Activated T-cell treated with anti-CD3 and anti-CD28 coated beads for 48 hours (primary cell): Measurements from ENCODE around the gene DLL1.

Experiments used
- DNase-seq: peaks from one replicate; pipeline ENCODE4 v3.0.0-alpha.2; 2020; ENCODE audit warnings: low read depth

The DLL1 gene

DNA sequence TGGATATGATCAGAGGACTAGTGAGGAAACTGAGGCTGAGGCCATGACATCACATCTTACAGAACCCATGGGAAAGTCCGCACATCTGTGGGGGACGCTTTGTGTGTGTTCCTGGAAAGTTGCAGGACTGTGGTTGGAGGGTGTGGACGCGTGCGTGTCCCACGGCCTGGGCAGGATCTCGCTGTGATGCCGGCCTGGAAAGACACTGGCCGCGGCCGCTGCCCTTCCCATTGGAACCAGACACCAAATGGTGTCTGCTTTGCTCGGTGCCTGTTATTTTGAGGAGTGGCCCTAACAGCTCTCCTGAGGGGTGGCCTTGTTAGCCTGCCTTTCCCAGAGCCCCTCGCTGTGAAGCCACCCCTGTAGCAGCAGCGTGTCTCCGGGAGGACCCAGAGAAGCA, 41.1 kb downstream of the DLL1 start:
- no peak for DNase-seq

DNA sequence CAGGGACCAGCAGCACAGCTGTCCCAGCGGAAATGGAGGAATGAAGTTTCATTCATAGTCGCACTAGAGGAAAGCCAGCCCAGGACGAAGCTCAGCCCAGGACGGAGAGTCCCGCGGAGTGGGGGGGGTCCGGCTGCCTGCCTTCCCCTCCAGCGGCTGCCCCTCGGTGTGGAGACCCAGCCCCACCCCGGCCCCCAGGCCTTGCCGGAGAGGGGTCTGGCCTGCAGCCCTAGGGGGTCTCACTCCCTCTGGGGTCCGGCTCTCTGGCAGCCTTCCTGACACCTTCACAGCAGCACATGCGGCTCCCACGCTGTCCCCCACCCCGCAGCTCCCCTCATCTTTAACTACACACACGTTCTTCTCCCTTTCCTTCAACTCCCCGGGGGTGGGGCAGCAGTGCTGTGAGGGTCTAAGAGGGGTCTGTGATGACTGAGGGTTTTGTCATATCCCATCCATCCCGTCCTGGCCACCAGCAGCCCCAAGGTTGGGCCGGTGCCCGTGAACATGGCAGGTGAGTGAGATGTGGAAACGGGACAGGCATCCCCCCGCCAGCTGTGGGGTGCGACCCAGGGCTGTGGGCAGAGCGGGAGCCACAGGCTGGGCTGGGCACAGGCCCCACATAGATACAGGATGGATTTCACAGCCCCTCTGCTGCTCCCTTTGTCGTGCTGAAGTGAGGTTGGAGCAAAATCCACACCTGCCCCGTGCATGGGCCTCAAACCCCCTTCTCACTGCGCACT, 41.8 kb downstream of the DLL1 start:
- DNase-seq = no peak

DNA sequence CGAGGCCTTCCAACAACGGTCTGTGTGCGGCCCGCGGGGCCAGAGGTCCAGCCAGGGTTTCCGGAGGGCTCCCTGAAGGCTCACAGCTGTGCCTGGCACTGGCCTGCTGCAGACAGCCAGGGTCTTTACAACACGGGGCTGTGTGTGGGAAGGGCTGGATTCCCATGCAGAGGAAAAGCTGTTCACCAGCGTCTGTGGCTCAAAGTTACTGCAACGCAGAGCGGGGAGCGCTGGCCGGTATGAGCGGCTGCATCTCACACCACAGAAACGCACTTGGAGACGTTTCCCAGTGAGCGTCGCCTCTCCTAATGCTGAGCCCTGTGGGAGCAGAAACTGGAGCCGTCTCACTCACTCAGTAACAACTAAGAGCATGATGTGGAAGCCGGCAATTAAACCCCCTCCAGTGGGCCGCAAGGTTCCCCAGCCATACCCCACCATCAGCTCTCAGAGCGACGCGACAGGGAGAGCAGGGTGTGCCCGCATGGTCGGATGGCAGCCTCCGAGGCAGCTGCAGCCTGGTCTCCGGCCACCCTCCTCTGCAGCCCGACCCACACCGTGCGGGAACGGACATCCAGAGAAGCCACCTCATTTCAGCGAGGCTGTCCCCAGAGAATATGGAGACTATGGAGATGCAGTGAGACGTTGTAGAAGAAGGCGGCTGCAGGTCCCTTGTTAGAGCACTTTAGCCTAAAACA, 42.6 kb downstream of the DLL1 start:
- DNase-seq = no peak

DNA sequence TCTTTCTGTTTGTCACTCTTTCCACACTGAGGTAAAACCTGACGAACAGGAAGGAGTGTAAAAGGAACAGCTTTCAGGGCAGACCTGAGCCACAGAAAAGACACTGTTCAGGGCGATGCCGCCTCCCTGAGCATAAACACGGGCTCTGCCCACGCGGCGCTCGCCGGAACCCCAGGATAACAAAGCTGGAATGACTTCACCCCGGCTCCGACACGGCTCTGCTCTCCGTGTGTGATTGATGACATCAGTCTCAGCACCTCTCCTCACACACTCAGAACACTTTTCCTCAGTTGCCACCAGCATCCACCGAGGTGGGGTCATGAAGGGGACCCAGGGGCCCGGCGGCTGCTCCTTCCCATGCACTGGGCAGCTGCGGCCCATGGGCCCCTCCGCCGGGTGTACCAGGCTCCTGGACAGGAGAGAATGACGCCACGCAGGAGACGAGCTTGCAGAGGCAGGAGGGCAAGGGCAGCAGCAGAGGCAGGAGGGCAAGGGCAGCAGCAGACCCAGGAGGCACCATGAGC, 43.6 kb downstream of the DLL1 start:
- DNase-seq = no peak

DNA sequence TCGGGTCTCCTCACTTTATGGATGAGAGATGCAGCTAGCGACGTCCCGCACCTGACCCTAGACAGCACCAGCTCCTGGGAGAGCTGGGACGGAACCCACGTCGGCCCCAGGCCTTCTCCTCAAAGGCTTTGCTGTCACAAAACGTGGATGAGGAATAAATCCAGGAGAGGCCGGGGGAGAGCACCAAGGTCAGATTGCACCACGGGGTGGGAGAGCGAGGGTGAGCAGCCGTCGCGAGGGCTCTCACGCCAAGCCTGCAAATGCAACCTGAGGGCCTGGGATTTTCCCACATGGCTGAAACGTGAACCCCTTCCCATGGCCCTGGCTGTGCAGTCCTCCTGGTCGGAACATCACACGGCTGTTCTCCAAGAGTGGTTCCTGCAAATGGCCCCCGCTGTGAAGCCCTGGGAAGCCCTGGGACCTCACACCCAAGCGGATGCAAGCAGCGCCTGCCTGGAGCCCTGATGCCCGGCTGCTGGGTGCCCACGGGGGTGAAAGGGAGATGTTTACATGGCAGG, 45.3 kb downstream of the DLL1 start:
- DNase-seq = no peak

DNA sequence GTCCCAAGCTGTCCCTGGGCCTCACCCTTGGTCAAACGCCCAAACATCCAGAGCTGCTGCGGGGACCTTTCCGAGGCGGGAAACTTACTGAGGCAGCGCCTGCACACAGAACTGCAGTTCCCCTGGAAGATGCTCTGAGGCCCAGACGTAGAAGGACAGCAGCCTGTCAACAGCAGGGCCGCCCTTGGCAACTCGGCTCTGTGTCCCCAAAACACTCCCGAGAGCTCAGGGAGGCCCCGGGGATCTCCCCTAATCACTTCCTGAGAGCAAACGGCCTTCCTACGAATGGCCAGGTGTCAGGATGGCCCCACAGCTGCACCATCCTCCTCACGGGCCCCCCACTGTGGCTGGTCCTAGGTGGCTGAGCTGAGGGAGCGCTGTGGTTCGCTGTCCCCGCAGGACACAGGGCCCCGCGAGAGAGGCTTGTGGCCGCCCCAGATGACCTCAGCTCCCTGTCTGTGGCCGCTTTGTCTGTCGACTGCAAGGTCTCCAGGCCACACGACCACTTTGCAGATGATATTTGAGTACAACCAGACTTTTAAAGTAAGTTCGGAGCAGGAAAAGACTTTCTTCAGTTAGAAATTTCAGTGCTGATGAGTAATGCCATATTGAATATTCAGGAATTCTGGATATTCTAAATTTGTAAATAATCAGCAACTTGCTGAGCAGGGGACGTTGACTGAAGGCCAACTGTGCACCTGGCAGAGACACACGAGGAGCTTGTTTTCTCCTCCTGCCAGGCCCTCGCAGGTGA, 46.0 kb downstream of the DLL1 start:
- DNase-seq = no peak

DNA sequence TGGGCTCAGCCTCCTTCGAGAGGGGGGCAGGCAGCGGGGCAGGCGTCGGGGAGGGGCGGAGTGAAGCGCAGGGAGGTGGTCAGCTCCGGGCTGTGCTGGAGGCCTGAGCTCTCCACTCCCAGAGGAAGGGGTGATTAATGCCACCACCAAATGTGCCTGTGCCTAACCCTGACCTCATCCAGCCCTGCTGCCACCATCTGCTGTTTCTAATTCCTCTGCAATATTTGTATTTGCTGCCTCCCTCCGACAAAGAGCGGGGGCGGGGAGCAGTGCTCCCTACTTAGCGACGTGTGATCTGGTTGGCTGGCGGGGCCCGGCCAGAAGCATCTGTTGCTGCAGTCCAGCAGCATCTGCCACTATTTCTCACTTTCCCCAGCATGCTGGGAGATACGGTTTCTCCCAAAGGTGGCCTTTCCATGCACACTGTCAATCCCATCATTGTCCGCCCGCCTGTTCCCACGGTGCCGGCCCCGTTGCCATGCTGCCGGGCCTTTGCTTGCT, 47.0 kb downstream of the DLL1 start:
- no peak for DNase-seq

DNA sequence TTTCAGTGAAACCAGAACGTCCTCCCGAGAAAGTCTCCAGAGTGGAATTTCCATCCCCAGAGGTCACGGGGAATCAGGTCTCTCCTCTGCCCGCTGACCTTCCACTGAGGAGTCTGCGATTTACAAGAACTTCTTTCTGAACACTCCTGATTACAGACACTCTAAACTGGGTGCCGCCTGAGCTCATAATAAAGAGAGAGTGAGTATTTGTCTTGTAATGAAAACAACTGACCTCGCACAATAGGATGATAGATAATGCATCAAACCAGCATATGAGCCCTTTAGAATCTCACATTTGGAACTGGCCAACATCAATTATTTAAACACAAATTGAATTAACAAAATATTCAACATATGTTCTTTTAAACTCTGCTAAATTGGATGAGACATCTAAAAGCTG, 47.5 kb downstream of the DLL1 start:
- no peak for DNase-seq

DNA sequence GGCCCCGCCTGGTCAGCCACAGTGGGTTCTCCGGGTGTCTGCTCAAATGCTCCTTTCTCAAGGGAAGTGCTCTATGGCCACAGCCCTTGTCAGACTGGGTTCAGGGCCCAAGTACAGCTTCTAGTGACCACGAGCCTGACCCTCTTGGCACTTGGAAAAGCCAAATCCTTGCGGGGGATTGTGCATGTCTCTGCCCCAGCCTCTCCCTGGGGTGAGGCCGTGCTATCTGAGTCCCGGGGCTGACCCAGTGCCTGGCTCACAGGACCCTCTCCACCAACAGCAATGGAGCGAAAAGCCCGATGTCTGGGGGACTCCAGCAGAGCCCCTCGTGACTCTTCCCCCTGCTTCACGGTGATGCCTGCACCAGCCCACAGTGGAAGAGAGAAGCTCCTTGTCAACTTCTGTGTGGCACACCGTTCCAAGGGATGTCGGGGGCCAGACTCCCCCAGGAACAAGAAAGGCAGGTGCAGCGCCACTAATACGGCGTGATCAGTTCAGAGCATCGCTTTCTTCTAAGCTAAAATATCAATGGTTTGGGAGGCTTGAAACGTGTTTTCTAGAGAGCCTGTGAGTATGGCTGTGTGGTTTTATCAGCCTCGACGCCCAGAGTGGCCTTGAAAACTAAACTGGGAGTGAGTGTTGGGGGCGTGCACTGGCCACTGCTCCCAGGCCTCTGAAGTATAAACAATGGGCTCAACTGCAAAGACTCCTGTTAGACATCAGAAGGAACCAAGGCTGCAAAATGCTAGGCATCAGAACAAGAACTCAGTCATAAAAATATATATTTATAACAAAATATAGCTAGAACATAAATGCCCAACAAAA, 51.9 kb downstream of the DLL1 start:
- DNase-seq = no peak

DNA sequence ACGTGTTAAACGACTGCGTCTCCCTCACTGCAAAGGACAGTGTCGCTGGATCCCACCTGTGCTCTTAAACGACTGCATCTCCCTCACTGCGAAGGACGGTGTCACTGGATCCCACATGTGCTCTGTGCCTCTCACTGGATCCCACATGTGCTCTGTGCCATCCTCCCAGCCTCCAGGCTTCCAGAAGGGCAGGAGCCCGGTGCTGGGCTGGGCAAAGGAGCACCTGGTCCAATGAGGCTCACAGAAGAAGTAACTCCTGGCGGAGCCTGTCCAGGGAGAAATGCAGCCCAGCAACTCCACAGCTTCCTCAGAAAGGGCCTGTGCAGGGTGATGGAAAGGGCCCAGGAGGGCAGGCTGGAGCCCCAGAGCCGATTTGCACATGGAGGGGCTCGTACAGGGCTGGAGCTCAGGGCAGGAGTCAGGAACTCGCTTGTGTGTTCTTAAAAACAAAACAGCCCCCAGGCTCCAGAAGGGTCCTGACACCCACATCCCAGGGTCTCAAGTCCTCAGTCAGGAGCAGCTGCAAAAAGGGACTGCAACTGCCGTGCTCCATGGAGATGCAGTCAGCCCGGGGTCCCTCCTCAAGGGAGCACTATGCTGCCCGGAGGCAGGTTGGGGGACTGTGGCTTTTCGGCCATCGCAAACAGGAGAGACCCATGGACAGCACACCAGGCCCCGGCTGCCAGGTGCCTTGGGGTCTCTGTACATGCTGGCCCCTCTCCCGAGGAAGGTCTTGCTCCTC, 52.7 kb downstream of the DLL1 start:
- no peak for DNase-seq

DNA sequence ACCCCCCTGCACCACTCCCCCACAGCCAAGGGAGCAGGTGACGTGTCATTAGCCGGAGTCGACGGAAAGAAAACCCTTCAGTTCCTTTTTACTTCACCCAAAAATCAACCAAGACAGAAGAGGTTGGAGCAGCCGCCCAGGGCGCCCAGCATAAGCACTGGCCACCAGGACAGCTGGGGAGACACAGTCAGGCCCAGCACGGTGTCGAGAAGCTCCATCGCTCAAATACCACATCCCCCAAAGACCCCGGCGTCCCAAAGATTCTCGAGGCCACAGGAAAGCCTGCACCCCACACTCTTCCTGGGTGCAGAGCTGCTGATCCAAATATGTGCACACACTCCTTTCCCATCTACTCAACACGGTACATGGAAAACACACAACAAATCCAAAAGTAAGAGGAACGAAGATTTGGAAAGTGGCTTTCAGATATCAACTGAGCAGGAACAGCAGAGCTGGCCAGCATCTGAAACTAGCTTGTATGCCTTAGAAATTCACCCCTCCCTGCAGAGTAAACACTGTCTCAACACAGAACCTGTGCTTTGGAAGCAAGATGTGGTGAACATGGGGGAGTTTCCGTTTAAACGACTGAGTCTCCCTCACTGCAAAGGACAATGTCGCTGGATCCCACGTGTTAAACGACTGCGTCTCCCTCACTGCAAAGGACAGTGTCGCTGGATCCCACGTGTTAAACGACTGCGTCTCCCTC, 54.6 kb downstream of the DLL1 start:
- DNase-seq = no peak

DNA sequence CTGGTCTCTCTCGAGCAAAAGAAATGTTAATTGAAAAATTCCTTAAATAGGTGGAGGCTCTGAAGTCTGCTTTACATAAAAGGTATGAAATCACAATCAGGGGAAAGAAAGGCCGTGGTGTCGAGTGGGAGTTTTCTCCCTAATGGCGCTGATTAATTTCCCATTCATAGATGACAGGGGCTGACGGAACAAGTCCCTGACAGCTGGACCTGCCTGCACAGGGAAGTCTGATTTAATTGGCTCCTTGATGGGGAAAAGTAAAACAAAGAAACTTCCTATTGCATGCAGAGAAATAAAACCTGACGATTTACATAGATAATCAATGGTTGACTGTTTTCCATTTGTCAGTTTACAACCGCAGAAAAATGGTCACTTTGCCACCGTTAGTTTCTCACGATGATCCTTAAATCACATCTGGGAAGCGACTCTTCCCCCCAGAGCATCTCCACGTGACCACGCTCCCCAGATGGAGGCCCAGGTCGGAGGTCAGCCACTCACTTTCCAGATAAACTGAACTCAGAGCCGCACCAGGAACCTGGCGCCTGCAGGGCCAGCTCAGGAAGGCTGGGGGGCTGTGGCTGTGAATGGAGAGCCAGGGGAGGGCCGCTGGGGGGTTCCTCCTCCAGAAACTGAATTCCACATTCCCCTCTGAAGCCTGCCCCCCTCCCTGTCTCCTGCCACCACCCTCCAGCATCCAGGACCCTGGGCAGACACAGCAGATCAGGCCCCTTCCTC, 55.3 kb downstream of the DLL1 start:
- DNase-seq = no peak

DNA sequence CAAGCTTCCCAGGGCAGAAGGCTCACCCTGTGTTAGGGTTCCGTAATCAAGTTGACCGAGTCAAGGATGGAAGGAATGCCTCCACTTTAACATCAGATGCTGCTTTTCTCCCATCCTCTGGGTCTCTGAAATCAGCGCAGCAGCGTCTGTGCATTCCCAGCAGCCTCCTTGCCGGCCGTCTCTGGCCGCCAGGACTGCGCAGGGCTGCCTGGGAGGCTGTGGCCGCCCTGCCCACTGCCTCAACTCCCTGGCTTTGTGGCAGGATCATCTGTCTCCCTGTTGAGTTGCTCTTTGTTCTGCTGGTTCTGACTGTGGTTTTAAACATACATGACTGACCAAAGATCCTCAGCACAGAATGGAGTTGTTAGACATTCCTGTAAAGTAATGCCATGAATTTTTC, 56.5 kb downstream of the DLL1 start:
- no peak for DNase-seq

DNA sequence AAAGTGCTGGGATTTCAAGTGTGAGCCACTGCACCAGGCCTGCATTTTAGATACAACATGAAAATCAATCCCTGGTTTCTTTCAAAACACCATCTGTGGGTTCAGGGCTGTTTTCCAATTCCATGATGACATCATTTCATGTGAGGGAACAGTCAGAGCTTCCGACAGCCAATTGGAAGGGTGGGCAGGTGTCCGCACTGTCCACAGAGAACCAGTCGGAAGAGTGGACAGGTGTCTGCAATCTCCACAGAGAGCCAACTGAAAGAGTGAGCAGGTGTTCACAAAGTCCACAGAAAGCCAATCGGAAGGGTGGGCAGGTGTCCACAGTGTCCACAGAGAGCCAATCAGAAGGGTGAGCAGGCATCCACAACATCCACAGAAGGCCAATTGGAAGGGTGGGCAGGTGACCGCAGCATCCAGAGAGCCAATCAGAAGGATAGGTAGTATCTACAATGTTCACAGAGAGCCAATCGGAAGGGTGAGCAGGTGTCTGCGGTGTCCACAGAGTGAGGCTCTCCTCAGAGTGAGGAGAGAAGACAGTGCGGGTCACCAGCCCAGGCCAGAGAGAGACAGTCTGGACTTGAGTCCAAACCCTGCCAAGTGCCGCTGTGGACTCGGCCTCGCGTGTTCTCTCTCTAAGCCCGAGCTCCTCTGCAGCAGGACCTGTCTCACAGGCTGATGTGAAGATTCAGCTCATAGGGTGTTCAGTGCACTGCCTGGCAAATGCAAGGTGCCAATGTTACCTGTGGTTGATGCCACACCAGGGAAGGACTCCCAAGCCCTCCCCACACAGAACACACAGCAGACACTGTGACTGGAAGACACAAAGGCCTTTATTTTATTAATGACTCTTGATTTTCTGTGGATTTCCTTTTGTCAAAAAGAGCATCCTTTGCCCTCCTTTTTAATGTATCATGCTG, 57.3 kb downstream of the DLL1 start:
- DNase-seq = no peak
